GM12874 (cell line): Measurements from ENCODE around the gene TRUB1.

Experiments
- CTCF ChIP-seq: IDR thresholded peaks from 2 replicates; pipeline ENCODE4 v1.5.1; 2011; ENCODE audit warnings: low read depth, mild to moderate bottlenecking, control low read depth, low read length, moderate library complexity; ENCODE audit not compliant: insufficient read depth

Gene TRUB1

GRCh38 chr10:114982989-114983388 lies 45.0 kb downstream of the TRUB1 start:
- no peak for TF ChIP-seq CTCF

- no peak for TF ChIP-seq CTCF
These were observed 50.0 kb downstream of the TRUB1 start for GRCh38 chr10:114987995-114988394.

GRCh38 chr10:114990586-114990985 lies 52.6 kb downstream of the TRUB1 start:
- TF ChIP-seq CTCF, result no peak

GRCh38 chr10:114990991-114991390 lies 53.0 kb downstream of the TRUB1 start:
- no peak for TF ChIP-seq CTCF

GRCh38 chr10:114992189-114992775 lies 54.3 kb downstream of the TRUB1 start:
- no peak for TF ChIP-seq CTCF

GRCh38 chr10:114995468-114996247 lies 57.7 kb downstream of the TRUB1 start:
- TF ChIP-seq CTCF, result no peak

- no peak for TF ChIP-seq CTCF
These were observed 58.5 kb downstream of the TRUB1 start for GRCh38 chr10:114996542-114996941.
